Adrenal gland (tissue), 5 donors: ENCODE measurements around the gene IL17RC.

Experiments used
- POLR2A ChIP-seq, 2 donors: fragments of 450-650 bp; IDR thresholded peaks; one replicate each; pipeline ENCODE4 v1.6.1; 2017; ENCODE audit warnings: antibody characterized with exemption in 2 of 2, mild to moderate bottlenecking in 2 of 2, moderate library complexity in 1 of 2
- TF ChIP-seq, protein P1 (sequence below), 6 experiments: fragments of 450-650 bp in 4 of 6; fragments of 200-600 bp in 2 of 6; sonication (generic) in 1 of 6; IDR thresholded peaks; 1 replicate in 5 of 6; 2 replicates in 1 of 6; pipeline versions ENCODE4 v1.5.1 to v1.8.0; 2016 to 2021; ENCODE audit warnings: antibody characterized with exemption in 6 of 6, mild to moderate bottlenecking in 2 of 6, moderate library complexity in 1 of 6
- donor health status: DM: no; HTN: no; CAD: no.

DNA sequence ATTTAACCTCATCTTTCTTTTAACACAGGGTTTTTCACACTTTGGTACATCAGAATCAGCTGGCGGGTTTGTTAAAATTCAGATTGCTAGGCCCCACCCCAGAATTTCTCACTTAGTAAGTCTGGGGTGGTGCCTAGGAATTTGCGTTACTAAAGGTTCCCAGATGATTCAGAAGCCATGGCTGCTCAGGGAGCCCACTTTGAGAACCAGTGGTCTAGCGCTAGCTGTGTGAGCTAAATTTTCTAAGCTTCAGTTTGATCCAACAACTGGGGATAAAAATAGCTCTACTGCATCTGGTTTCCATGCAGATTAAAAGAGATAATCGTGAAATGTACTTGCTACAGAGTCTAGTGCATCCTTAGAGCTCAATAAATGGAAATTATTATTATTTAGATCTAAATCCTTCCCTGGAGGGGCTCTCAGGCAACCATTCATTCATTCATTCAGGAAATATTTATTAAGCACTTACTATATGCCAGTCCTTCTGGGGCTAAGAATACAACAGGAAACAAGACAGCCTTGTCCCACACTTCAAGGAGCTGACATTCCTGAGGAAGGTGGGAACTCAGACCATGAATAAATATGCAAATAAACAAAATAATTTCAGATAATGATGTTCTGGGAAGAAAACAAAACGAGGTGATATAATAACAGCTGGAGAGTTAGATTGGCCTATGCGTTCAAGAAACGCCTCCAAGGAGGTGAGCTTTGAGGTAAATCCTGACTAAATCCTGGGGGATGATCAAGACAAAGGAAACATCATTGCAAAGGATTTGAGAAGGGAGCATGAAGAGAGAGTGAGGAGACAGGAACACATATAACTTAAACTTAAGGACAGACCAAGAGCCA, 33.0 kb upstream of the IL17RC start:
- TF ChIP-seq, protein P1, sequence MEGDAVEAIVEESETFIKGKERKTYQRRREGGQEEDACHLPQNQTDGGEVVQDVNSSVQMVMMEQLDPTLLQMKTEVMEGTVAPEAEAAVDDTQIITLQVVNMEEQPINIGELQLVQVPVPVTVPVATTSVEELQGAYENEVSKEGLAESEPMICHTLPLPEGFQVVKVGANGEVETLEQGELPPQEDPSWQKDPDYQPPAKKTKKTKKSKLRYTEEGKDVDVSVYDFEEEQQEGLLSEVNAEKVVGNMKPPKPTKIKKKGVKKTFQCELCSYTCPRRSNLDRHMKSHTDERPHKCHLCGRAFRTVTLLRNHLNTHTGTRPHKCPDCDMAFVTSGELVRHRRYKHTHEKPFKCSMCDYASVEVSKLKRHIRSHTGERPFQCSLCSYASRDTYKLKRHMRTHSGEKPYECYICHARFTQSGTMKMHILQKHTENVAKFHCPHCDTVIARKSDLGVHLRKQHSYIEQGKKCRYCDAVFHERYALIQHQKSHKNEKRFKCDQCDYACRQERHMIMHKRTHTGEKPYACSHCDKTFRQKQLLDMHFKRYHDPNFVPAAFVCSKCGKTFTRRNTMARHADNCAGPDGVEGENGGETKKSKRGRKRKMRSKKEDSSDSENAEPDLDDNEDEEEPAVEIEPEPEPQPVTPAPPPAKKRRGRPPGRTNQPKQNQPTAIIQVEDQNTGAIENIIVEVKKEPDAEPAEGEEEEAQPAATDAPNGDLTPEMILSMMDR (IDR thresholded peaks at IDR 0.05), result no peak
- TF ChIP-seq POLR2A (IDR thresholded peaks at IDR 0.05), result no peak
